Epithelial cell of esophagus (primary cell): ENCODE results near the gene WDR27.
"Not testable (repeated sequence)": the region's sequence is repeated elsewhere in the genome, so short reads cannot be mapped to it uniquely, and the experiment has no call there.

Experiments
- DNase-seq: peaks from one replicate; pipeline ENCODE4 v3.0.0; 2010; ENCODE audit warnings: low read depth
- H3K4me3 ChIP-seq: 2 replicates; pipeline ENCODE4 v1.5.1; 2011; ENCODE audit warnings: mild to moderate bottlenecking, low read length, control low read depth
- CTCF ChIP-seq: IDR thresholded peaks from 2 replicates; pipeline ENCODE4 v1.5.1; 2011; ENCODE audit warnings: low read depth, mild to moderate bottlenecking, low read length, control low read depth, inconsistent platforms; ENCODE audit not compliant: insufficient read depth; ENCODE audit errors: missing control alignments

Gene WDR27

GRCh38 chr6:169710009-169710408 lies 8.2 kb upstream of the WDR27 start:
- no peak overlapping the region for H3K4me3 ChIP-seq
- no peak for DNase-seq
- no peak for TF ChIP-seq CTCF

GRCh38 chr6:169709293-169709692 lies 7.5 kb upstream of the WDR27 start:
- no peak overlapping the region for H3K4me3 ChIP-seq
- DNase-seq: no peak
- no peak for TF ChIP-seq CTCF

- H3K4me3 ChIP-seq: no peak overlapping the region
- DNase-seq: no peak
- TF ChIP-seq CTCF: no peak
Measured at GRCh38 chr6:169707772-169708171, 5.9 kb upstream of the WDR27 start.

- TF ChIP-seq CTCF: no peak
- DNase-seq: no peak
- H3K4me3 ChIP-seq: peak overlapping the region; percentile 87
Measured at GRCh38 chr6:169702840-169703246, 1.0 kb upstream of the WDR27 start.

GRCh38 chr6:169701311-169701953 lies 397 bp downstream of the WDR27 start:
- peak overlapping the region; percentile 87 for H3K4me3 ChIP-seq
- TF ChIP-seq CTCF: no peak
- DNase-seq: peak; percentile 18

GRCh38 chr6:169700296-169700695 lies 1.5 kb downstream of the WDR27 start:
- H3K4me3 ChIP-seq: no peak overlapping the region
- no peak for DNase-seq
- no peak for TF ChIP-seq CTCF

- not testable (repeated sequence) for DNase-seq, H3K4me3 ChIP-seq
- TF ChIP-seq CTCF: peak; percentile 21
Measured at GRCh38 chr6:169697115-169697514, 4.7 kb downstream of the WDR27 start.
